Neural cell (in vitro differentiated cells): ENCODE results near the gene NGLY1. TPM values are rescaled to one million over a fixed set of nuclear protein-coding genes. Genes with fewer than 3 reads are reported as not detected.

Experiments
- H2AFZ ChIP-seq: fragments of 200-600, 300-800 bp; sonication (generic), shearing (Covaris generic); 2 replicates; pipeline ENCODE4 v1.6.0; 2014; ENCODE audit warnings: low read depth, mild to moderate bottlenecking, antibody characterized with exemption, low read length, moderate library complexity
- H3F3A ChIP-seq: fragments of 200-600 bp; shearing (Covaris generic); 2 replicates; pipeline ENCODE4 v1.6.1; 2016; ENCODE audit warnings: mild to moderate bottlenecking, moderate library complexity, mixed read lengths, antibody characterized with exemption, low read length; ENCODE audit not compliant: insufficient read depth, poor library complexity, severe bottlenecking
- H3K27ac ChIP-seq: fragments of 200-600, 300-800 bp; sonication (generic), shearing (Covaris generic); 2 replicates; pipeline ENCODE4 v1.5.1; 2014; ENCODE audit warnings: mild to moderate bottlenecking, low read length, moderate library complexity
- H3K27me3 ChIP-seq: fragments of 300-800, 200-600 bp; sonication (generic), shearing (Covaris generic); 2 replicates; pipeline ENCODE4 v1.6.0; 2014; ENCODE audit warnings: mild to moderate bottlenecking, low read depth, low read length, moderate library complexity; ENCODE audit not compliant: insufficient read depth
- H3K36me3 ChIP-seq: fragments of 300-800, 200-600 bp; sonication (generic), shearing (Covaris generic); 2 replicates; pipeline ENCODE4 v1.5.1; 2014; ENCODE audit warnings: mild to moderate bottlenecking, antibody characterized with exemption, low read length, moderate library complexity; ENCODE audit not compliant: insufficient read depth
- H3K4me2 ChIP-seq: fragments of 300-800, 200-600 bp; sonication (generic), shearing (Covaris generic); 2 replicates; pipeline ENCODE4 v1.6.0; 2014; ENCODE audit warnings: mild to moderate bottlenecking, low read length
- H3K4me3 ChIP-seq: fragments of 300-800, 200-600 bp; sonication (generic), shearing (Covaris generic); 2 replicates; pipeline ENCODE4 v1.5.1; 2014; ENCODE audit warnings: mild to moderate bottlenecking, low read length, moderate library complexity
- H3K79me2 ChIP-seq: fragments of 200-600 bp; shearing (Covaris generic); replicated peaks from 2 replicates; pipeline ENCODE4 v1.6.0; 2014; ENCODE audit warnings: mild to moderate bottlenecking, low read length, moderate library complexity; ENCODE audit not compliant: insufficient read depth
- H3K9ac ChIP-seq: fragments of 300-800, 200-600 bp; sonication (generic), shearing (Covaris generic); 2 replicates; pipeline ENCODE4 v1.6.1; 2016; ENCODE audit warnings: mild to moderate bottlenecking, low read length, mixed read lengths
- H3K9me2 ChIP-seq: fragments of 200-600 bp; shearing (Covaris generic); 2 replicates; pipeline ENCODE4 v1.6.1; 2016; ENCODE audit warnings: mild to moderate bottlenecking, low read length, mixed read lengths; ENCODE audit not compliant: insufficient read depth
- H3K9me3 ChIP-seq: fragments of 200-600, 300-800 bp; sonication (generic), shearing (Covaris generic); 2 replicates; pipeline ENCODE4 v1.6.1; 2016; ENCODE audit warnings: mild to moderate bottlenecking, mixed run types, low read length, moderate library complexity, mixed read lengths
- H4K20me1 ChIP-seq: fragments of 200-600 bp; shearing (Covaris generic); 2 replicates; pipeline ENCODE4 v1.6.1; 2016; ENCODE audit warnings: mild to moderate bottlenecking, mixed run types; ENCODE audit not compliant: insufficient read depth
- CTCF ChIP-seq: fragments of 450-650 bp; IDR thresholded peaks from 2 replicates; pipeline ENCODE4 v1.5.1; 2014; ENCODE audit warnings: antibody characterized with exemption, mild to moderate bottlenecking, moderate library complexity; ENCODE audit not compliant: poor library complexity, severe bottlenecking
- EP300 ChIP-seq: fragments of 450-650 bp; conservative IDR thresholded peaks from 2 replicates; pipeline ENCODE4 v1.6.1; 2014; ENCODE audit warnings: antibody characterized with exemption, mild to moderate bottlenecking, moderate library complexity; ENCODE audit not compliant: poor library complexity, severe bottlenecking
- EZH2 ChIP-seq: fragments of 200-600, 300-800 bp; shearing (Covaris generic), sonication (generic); IDR thresholded peaks from 2 replicates; pipeline ENCODE4 v1.6.1; 2014; ENCODE audit warnings: antibody characterized with exemption, low read length, borderline replicate concordance, mild to moderate bottlenecking; ENCODE audit not compliant: insufficient read depth, poor library complexity, severe bottlenecking
- MXI1 ChIP-seq: fragments of 450-650 bp; conservative IDR thresholded peaks from 2 replicates; pipeline ENCODE4 v1.6.1; 2014; ENCODE audit warnings: antibody characterized with exemption, mild to moderate bottlenecking; ENCODE audit not compliant: poor library complexity, severe bottlenecking
- POLR2AphosphoS5 ChIP-seq: IDR thresholded peaks from 2 replicates; pipeline ENCODE4 v1.6.1; 2012
- RAD21 ChIP-seq: fragments of 450-650 bp; conservative IDR thresholded peaks from 2 replicates; pipeline ENCODE4 v1.6.1; 2014; ENCODE audit warnings: antibody characterized with exemption, mild to moderate bottlenecking, moderate library complexity
- REST ChIP-seq: IDR thresholded peaks from 2 replicates; pipeline ENCODE4 v1.6.1; 2012; ENCODE audit warnings: borderline replicate concordance
- SMC3 ChIP-seq: fragments of 450-650 bp; conservative IDR thresholded peaks from 2 replicates; pipeline ENCODE4 v1.6.1; 2014; ENCODE audit warnings: antibody characterized with exemption, mild to moderate bottlenecking, moderate library complexity; ENCODE audit not compliant: poor library complexity
- TAF1 ChIP-seq: IDR thresholded peaks from 2 replicates; pipeline ENCODE4 v1.6.1; 2012; ENCODE audit warnings: low read depth
- polyA plus RNA-seq: library from polyadenylated mRNA; depleted of rRNA; stranded (reverse); fragments of >200 nt; gene quantifications from 2 replicates; pipeline ENCODE4 v1.2.3, GENCODE V29; 2014

The NGLY1 gene
- polyA plus RNA-seq, 1 donor from 2014 or later = 22.0 TPM

GRCh38 chr3:25818335-25818734, 35.1 kb upstream of the NGLY1 start:
- Histone ChIP-seq H3K4me3 (no peak overlapping the region), H3F3A (no peaks in the 10 kb centered on the region), H3K79me2 (no peaks in the 10 kb centered on the region), H4K20me1 (no peaks in the 10 kb centered on the region), H3K4me2 (no peak overlapping the region), H3K9ac (no peak overlapping the region), H3K36me3 (no peaks in the 10 kb centered on the region), H2AFZ (no peak overlapping the region), H3K27ac (no peak overlapping the region), H3K27me3 (no peaks in the 10 kb centered on the region), H3K9me3 (no peaks in the 10 kb centered on the region), H3K9me2 (no peaks in the 10 kb centered on the region)
- no peak for TF ChIP-seq RAD21
- TF ChIP-seq POLR2AphosphoS5 = no peak
- TF ChIP-seq MXI1 = no peak
- TF ChIP-seq SMC3 = no peak
- no peak for TF ChIP-seq CTCF
- TF ChIP-seq REST = no peak
- TF ChIP-seq TAF1 = no peak
- TF ChIP-seq EZH2 = no peak
- TF ChIP-seq EP300 = no peak

- H3K9me2 ChIP-seq = no peaks in the 10 kb centered on the region
- no peaks in the 10 kb centered on the region for H4K20me1 ChIP-seq
- H3F3A ChIP-seq = no peaks in the 10 kb centered on the region
- no peaks in the 10 kb centered on the region for H3K79me2 ChIP-seq
- TF ChIP-seq EZH2 (no peak), REST (no peak), MXI1 (no peak), CTCF (no peak), POLR2AphosphoS5 (no peak), EP300 (no peak), RAD21 (no peak), TAF1 (no peak), SMC3 (no peak)
- H3K36me3 ChIP-seq = no peaks in the 10 kb centered on the region
- no peaks in the 10 kb centered on the region for H3K9me3 ChIP-seq
- H3K9ac ChIP-seq = no peak overlapping the region
- H3K27ac ChIP-seq = no peak overlapping the region
- H3K4me3 ChIP-seq = no peak overlapping the region
- no peak overlapping the region for H3K4me2 ChIP-seq
- no peaks in the 10 kb centered on the region for H3K27me3 ChIP-seq
- H2AFZ ChIP-seq = no peak overlapping the region
Observed at GRCh38 chr3:25817638-25818037, 34.4 kb upstream of the NGLY1 start.
